Globus pallidus (tissue), 1 donor: Measurements from ENCODE around the gene POLR1A.

Experiments
- DNase-seq: peaks from one replicate; pipeline ENCODE4 v3.0.0-alpha.2; 2015; ENCODE audit warnings: low spot score

The POLR1A gene

DNA sequence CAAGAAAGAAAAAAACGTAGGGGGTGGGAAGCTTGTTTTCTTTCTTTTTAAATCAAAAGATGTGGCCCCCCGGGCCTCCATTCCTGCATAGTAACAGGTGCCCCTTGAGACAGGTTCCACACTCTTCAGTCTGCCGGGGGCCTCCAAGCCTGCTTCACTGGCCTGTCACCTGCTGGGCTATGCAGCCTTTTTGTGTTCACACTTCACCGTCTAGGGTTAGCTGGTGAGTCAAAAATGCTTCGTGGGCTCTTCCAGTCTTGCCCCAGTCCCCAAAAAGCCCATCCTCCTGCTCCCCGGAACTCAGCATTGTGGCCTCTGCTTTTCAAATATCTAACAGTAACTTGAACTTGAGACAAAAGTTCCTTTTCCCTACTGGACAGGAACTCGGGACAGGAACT is 67.9 kb downstream of the POLR1A start:
- DNase-seq: no peak

- DNase-seq: no peak
Measured at GRCh38 chr2:86037141-86037794, 68.4 kb downstream of the POLR1A start.

DNA sequence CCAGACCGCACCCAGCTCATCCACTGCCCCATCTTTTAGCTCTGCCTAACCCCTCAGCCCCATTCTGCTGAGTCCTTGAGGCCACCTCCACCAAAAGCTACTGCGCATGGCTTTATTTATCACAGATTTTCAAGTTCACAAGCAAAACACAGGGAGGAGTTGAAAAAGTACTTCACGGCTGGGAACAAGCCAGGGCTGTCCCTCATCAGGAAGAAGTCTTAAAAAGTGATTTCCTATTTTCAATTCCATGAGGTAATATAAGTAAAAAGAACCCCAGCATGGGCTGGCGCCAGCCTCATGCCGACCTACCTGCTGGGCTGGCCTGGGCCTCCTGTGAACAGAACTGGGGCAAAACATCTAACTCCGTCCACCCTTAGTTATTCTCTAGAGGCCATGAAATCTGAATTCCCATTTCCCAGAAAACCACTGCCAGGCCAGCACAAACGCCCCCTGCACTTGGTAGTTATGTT is 69.0 kb downstream of the POLR1A start:
- no peak for DNase-seq

- peak; percentile 81 for DNase-seq
Measured at GRCh38 chr2:86035883-86036668, 69.6 kb downstream of the POLR1A start.

GRCh38 chr2:86035376-86035882 is 70.3 kb downstream of the POLR1A start:
- no peak for DNase-seq

DNA sequence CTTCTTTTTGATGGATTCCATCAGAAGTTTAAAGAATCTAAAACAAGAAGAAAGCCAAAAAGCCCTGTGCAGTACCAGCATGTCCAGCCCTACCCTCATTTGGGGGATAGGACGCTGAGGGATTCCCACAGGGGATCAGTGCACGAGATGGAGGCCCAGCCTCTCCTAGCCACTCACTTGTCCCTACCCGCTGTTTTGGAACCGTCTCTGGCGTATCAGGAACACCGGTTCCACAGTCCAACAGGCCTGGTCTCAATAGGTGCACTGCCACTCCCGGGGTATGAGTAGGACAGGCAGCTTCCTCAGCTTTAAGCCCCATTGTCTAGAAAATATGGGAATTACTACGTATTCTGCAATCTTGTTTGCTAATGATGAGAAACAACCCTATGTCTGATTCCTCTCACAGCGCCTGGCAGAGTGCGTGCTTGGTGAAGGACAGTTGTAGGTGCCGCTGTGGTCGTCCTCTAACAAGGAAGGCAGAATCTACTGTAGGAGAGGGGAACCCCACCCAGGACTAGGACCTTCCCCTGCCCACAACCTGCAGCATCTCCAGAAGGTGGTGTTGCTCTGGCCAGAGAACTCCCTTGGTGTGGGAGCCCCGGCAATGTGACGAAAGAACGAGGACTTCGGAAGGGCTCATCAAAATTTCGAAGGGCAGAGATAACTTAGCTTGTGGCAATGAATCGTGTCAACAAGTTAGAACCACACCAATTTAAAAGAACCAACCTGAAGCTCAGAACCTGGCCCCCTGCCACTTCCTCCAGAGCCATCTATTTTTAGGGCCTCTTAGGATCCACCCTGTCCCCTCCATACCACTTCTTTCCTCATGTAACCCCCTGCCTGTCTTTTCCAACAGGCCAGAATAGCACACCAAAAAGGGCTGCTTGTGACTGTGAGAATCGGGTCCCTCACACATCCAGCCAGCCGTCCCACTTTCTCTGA is 71.7 kb downstream of the POLR1A start:
- no peak for DNase-seq

DNA sequence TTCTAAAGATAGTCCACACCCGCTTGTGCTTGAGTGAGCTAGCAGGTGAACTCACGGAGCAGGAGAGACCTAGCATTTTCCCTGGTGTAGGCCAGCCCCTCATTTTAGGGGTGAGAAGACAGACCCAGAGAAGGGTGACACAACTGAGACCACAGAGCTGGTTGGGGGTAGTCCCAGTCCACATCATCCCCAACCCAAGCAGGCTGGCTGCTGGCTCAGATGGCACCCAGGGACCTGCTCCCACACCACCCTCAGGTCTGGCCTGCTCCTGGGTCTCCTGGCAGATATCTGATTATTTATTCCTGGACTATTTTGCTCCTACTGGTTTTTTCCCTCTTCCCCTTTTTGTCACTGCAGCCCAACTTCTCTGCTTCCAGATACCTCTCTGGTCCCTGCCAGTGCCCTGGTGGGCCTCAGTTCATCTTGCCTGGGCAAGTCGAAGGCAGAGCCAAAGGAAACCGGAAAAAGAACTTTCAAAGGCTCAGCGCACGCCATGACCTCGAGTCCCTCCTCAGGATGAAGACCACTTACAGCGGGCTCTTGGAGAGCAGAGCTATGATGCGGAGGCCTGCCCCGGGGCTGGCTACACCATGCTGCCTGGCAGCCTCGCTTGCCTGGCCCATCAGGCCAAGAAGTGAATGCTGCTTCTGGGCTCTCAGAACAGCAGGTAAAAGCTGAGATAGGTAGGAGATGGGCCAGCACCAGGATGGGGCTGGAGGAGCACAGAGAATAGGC is 72.7 kb downstream of the POLR1A start:
- DNase-seq: no peak

DNA sequence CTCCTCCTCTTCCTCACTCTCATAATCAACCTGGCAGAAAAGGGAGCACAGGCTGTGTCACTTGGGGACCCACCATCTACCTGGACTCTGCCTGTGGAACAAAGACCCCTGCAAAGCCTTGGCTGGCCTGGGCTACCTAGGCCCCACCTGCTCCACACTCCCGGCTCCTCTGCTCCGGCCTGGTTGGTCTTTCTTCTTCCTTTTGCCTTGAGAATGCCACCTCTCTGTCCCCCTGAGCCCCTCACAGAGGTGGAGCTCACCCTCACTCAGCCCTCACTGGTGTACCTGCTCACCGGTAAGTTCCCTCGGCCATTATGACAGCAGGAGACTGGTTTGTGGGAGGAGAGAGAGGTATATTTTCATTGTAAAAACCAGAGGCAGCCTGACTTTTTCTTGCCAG is 74.1 kb downstream of the POLR1A start:
- no peak for DNase-seq

DNA sequence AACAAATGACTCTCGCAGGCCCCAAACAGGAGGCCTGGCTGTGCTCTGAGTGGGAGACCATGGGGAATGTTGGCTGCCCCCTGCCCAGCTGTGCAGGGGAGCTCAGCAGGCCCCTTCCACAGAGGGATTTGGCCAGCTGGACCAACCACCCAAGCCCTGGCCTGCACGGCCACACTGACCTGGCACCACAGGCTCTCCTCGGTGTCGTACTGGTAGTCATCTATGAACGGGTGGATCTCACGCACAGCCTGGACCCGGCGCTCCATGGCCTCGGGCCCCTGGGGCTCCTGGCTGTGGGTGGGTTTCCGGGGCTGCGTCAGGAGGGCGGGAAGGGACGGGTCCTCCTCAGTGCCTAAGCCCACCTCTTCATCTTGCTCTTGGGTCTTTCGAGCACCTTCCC is 74.5 kb downstream of the POLR1A start:
- DNase-seq: no peak

DNA sequence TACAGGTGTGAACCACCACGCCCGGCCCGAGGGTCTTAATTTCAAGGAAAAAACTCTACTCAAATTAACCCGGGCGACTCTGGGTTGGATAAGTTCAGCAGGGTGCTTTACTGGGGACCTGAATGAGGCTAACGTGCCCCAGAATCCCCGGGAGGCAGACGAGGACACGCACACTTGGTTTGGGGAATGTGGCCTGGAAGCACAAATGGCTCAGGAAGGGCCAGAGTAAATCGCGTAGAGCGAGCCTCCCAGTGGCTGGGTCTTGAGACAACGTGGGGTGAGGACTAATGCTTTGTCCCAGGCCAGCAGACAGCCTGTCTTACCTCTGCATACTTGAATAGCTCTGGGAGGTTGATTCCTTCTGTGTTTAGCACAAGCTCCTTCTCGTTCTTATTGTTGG is 75.8 kb downstream of the POLR1A start:
- DNase-seq: no peak

GRCh38 chr2:86028766-86029381 is 76.8 kb downstream of the POLR1A start:
- DNase-seq: no peak

GRCh38 chr2:86027922-86028765 is 77.5 kb downstream of the POLR1A start:
- no peak for DNase-seq

GRCh38 chr2:86027196-86027921 is 78.3 kb downstream of the POLR1A start:
- no peak for DNase-seq

DNA sequence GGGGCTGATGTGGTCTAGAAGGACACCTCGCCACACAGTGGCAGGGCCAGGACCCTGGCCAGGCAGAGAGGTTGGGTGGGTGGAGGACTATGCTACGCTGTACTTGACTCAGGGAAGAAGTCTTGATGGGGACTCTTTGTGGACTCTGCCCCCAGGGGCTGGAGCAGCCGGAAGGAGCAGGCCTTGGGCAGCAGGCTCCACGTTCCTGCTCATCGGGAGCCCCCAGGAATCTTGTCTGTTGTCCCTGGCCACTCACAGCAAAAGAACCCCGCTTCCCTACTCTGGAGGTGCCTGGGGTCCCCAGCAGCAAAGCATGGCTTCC is 79.0 kb downstream of the POLR1A start:
- no peak for DNase-seq

- DNase-seq: no peak
Measured at GRCh38 chr2:86025976-86026743, 79.5 kb downstream of the POLR1A start.

GRCh38 chr2:86025229-86025820 is 80.4 kb downstream of the POLR1A start:
- no peak for DNase-seq

- DNase-seq: no peak
Measured at GRCh38 chr2:86023366-86023712, 82.3 kb downstream of the POLR1A start.

DNA sequence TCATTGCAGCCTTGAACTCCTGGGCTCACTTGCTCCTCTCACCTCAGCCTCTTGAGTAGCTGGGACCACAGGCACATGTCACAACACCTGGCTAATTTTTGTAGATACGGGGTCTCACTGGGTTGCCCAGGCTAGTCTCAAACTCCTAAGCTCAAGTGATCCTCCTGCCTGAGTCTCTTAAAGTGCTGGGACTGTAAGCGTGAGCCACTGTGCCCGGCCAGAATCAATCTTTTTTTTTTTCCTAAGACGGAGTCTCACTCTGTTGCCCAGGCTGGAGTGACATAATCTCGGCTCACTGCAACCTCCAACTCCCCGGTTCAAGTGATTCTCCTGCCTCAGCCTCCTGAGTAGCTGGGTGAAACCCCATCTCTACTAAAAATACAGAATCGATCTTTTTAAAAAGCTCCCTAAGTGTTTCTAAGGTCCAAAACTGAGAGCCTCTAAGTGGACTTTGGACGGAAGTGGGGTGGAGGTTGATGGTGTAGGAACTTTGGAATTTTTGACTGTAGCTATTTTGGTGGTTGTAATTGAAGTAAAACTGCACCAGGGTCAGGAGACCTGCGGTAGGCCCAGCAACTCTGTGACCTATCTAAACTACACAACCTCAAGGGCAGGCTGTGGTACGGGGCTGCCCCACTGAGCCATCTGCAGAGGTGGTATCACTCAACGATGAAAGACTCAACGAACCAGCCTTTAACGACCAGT is 82.9 kb downstream of the POLR1A start:
- DNase-seq: no peak
